HG02623 (cell line): Measurements from ENCODE around the gene XCL1.
"Not testable (repeated sequence)": the region's sequence is repeated elsewhere in the genome, so short reads cannot be mapped to it uniquely, and the experiment has no call there.

Experiments
- ATAC-seq: cut with Tn5 transposase; IDR thresholded peaks from one replicate; pipeline ENCODE4 v1.9.1; 2021; ENCODE audit warnings: moderate library complexity; ENCODE audit not compliant: unreplicated experiment

The XCL1 gene

DNA sequence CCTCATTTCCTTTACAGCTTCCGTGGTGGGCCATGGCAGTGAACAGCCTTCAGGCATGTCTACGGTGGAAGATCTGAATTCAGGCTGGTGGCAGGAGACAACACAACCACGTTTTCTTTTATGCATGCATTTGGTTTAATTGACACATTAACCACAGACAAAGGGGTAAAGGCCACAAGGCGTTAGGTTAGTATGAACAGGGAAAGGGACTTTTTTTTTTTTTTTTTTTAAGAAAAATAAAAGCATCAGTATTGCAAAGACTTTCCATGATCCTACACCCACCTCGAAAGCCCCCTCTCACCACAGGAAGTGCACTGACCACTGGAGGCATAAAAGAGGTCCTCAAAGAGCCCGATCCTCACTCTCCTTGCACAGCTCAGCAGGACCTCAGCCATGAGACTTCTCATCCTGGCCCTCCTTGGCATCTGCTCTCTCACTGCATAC lies at the start of gene XCL1:
Gene XCL1 (plus strand): TSS at position 361 of the 444 bp plus-strand sequence. CDS start 33 bp downstream, at position 394.
- ATAC-seq: not testable (repeated sequence)

DNA sequence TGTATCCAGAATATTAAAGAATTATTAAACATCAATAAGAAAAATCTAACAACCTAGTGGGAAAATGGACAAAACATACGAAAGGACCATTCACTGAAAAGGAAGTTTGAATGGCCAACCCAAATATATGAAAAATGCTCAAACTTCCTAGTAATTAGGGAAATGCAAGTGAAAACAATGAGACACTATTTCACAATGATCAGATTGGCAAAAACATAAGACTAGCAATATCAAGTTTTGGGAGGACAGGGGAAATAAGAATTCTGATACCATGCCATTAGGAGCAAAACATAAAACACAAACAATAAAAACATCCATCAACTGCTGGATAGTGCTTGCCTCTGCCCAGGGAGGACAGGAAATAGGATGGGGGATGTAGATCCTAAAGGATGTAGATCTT lies 46.9 kb upstream of the XCL1 start:
- no peak for ATAC-seq

DNA sequence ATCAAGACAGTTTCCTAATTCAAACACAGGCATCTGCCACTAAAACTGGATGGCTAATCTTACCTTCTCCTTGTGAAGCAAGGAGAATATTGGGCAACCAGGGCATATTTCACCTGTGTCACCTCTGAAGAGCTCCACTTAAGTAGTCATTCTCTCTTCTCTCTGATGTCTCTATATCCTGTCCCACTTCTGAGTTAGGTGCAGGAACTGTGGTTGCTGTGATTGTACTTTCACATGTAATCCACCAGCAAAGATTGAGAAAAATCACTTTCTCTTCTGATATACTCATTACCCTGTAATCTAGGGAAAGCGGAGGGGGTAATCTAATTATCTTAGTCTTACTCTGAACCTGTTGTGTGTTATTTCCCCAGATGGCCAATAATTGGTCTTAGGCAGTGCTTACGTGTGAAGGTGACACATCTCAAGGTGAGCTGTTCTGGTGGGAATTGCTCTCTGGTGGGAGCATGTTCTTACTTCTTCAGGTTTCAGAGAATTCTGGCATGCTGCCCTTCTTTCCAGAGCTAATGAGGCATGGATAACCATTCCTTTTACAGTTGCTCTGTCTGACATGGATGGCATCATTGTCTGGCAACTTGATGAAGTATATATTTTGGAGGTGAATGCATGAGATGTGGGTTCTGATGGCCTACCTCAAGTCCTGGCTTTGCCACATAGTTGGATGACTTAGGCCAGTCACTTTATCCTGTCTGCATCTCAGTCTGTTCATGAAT lies 44.6 kb upstream of the XCL1 start:
- no peak for ATAC-seq

DNA sequence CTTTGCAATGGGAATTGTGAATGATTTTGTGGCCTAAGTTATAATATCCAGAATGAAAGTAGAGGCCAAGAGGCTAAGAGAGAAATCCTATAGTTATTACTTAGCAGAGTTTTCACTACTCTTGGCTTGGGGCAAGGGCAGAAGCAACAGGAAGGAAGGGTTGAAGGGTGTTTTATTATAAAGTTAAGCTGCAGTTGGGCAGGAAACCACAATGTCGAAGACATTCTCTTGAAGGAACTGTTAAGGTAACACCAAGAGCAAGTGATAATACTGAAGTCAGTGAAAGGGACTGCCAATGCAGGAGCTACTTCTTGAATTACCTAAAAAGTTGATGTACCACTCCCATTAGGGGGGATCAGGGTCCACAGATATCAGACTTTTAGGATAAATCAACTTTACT lies 40.9 kb upstream of the XCL1 start:
- no peak for ATAC-seq

GRCh38 chr1:168540798-168541197 lies 35.6 kb upstream of the XCL1 start:
- not testable (repeated sequence) for ATAC-seq

DNA sequence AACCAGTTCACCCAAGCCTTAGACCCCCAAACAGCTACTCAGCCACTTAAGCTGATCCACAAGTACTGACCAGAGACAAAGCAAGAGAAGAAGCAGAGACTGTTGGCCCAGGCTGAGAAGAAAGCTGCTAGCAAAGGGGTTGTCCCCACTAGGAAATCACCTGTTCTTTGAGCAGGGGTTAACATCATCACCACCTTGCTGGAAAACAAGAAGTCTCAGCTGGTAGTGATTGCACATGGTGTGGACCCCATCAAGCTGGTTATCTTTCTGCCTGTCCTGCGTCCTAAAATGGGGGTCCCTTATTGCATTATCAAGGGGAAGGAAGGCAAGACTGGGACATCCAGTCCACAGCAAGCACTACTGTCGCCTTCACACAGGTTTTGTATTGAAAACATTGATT lies 33.4 kb upstream of the XCL1 start:
- ATAC-seq: not testable (repeated sequence)

DNA sequence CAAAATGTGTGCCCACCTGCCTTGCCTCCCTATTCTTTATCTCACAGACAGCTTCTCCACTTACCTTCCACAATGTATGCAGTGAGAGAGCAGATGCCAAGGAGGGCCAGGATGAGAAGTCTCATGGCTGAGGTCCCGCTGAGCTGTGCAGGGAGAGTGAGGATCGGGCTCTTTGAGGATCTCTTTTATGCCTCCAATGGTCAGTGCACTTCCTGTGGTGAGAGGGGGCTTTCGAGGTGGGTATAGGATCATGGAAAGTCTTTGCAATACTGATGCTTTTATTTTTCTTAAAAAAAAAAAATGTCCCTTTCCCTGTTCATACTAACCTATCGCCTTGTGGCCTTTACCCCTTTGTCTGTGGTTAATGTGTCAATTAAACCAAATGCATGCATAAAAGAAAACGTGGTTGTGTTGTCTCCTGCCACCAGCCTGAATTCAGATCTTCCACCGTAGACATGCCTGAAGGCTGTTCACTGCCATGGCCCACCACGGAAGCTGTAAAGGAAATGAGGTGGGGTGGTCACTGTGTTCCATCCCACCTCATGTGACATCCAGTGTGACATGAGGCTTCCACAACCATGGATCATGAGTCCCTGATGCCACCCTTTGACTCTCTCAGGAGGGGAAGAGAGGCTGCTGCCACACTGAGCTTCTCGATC lies 32.4 kb upstream of the XCL1 start, which contains the start of gene XCL2:
Gene XCL2 (minus strand): TSS at position 158 of the 659 bp plus-strand sequence. CDS start 33 bp downstream, at position 125.
- ATAC-seq: not testable (repeated sequence)

GRCh38 chr1:168545678-168546552 lies 30.5 kb upstream of the XCL1 start:
- ATAC-seq: not testable (repeated sequence)

GRCh38 chr1:168546553-168546895 lies 29.9 kb upstream of the XCL1 start:
- ATAC-seq: not testable (repeated sequence)

- no peak for ATAC-seq
Observed at GRCh38 chr1:168550971-168551370, 25.4 kb upstream of the XCL1 start.

DNA sequence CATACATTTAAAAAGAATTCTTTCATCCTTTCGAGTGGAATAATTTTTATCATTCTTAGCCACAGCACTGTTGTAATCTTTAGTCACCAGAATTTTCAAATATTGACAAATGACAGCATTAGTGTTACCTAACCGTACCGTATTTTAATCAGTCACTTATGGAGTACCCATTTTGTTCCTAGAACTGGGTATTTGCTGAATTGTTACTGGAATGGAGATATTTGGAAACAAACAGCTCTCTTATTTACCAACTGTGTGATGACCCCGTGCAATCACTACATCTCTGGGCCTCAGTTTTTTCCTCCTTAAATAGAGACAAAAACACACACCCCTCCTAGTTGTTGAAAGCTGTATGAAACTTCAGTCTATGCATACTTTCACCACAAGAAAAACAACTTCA lies 24.7 kb upstream of the XCL1 start:
- no peak for ATAC-seq

GRCh38 chr1:168552961-168553360 lies 23.4 kb upstream of the XCL1 start:
- ATAC-seq: no peak

GRCh38 chr1:168553680-168554553 lies 22.5 kb upstream of the XCL1 start:
- ATAC-seq: no peak

GRCh38 chr1:168554603-168555483 lies 21.6 kb upstream of the XCL1 start:
- no peak for ATAC-seq

DNA sequence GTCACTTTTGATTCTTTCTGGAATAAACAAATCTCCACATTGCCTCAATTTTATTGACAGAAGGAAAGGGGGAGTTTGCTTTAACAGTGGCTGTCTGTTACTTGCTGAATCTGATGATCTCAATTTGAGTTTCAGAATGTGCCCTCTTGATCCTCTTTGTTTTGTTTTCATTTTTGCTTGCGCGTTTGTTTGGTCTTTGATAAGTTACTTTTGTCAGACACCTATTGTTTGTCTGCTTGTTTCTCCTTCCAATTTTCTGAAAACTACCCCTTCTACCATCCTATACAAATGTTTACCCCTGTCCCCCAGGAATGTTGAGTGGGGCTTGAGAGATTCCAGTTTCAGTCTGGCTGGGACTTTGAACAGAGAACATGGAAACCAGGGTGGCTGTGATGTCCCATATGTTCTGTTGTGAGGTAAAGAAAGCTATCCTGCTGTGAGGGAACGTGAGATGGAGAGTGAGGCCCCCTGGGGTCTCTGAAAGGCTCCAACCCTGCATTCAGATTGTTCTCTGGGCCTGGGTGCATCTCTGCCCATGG lies 20.8 kb upstream of the XCL1 start:
- ATAC-seq: no peak

DNA sequence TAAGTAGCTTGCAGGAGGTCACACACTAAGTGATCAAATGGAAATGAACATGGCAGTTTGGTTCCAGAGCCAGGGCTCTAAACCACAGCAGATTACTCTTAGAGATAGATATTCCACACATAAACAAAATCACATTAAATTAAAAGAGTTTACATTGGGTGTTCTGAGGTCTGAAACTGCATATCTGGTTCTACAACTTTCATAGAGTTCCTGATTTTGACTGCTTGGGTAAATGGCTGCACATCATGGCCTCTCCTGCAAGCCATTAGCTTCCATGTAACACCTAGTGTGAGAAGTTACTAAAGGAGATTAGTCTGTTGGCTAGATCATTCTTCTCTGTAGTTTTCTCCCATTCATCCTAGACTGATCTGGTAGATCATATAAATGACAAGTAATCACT lies 19.8 kb upstream of the XCL1 start:
- ATAC-seq: no peak

GRCh38 chr1:168560370-168560769 lies 16.0 kb upstream of the XCL1 start:
- no peak for ATAC-seq

- ATAC-seq: no peak
Observed at GRCh38 chr1:168561989-168562388, 14.4 kb upstream of the XCL1 start.

GRCh38 chr1:168565825-168566224 lies 10.6 kb upstream of the XCL1 start:
- no peak for ATAC-seq
